ENCODE data around the gene ENTPD5.

The ENTPD5 gene

DNA sequence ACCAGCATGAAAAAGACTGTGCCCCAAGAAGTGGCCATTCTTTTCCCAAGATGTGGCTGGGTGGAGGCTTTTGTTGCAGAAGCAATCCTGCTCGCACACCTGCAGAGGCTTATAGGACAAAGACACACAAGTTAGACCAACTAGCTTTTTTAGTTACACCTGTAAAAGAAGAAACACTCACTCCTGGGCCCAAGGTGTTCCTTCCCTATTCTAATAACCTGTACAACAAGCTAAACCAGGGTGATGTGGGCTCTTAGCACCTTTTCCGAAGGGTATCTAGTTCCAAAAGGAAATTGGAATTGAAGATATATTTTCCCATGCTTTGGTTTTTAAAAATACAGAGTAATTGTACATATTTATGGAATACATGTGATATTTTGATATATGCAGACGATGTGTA lies 31.0 kb downstream of the ENTPD5 start:
- H3K27ac ChIP-seq: peak overlapping the region; percentile 75
- TF ChIP-seq ZFX (IDR thresholded peaks at IDR 0.05): no peak
- TF ChIP-seq, protein P1, sequence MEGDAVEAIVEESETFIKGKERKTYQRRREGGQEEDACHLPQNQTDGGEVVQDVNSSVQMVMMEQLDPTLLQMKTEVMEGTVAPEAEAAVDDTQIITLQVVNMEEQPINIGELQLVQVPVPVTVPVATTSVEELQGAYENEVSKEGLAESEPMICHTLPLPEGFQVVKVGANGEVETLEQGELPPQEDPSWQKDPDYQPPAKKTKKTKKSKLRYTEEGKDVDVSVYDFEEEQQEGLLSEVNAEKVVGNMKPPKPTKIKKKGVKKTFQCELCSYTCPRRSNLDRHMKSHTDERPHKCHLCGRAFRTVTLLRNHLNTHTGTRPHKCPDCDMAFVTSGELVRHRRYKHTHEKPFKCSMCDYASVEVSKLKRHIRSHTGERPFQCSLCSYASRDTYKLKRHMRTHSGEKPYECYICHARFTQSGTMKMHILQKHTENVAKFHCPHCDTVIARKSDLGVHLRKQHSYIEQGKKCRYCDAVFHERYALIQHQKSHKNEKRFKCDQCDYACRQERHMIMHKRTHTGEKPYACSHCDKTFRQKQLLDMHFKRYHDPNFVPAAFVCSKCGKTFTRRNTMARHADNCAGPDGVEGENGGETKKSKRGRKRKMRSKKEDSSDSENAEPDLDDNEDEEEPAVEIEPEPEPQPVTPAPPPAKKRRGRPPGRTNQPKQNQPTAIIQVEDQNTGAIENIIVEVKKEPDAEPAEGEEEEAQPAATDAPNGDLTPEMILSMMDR (conservative IDR thresholded peaks at IDR 0.05): no peak

DNA sequence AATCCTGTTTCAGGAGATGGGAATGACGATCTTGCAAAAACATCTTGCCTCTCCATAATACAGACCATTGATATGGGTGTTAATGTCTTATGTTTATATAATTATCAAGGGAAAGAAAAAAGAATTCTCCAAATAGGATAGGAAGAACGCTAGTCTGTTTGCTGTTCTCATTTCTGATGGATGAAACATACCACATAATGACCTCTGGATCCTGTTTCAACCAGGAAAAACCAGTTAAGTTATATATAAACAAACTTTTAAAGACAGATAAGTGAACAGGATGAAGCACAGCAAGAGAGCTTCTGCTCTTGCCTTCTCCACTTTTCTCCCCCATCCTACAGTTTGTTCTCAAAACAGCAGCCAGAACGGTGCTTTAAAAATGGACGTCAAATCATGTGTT lies 41.2 kb downstream of the ENTPD5 start:
- peak overlapping the region; percentile 71 for H3K27ac ChIP-seq
- no peak for TF ChIP-seq ZFX (IDR thresholded peaks at IDR 0.05)
- TF ChIP-seq, protein P1 (conservative IDR thresholded peaks at IDR 0.05): no peak

DNA sequence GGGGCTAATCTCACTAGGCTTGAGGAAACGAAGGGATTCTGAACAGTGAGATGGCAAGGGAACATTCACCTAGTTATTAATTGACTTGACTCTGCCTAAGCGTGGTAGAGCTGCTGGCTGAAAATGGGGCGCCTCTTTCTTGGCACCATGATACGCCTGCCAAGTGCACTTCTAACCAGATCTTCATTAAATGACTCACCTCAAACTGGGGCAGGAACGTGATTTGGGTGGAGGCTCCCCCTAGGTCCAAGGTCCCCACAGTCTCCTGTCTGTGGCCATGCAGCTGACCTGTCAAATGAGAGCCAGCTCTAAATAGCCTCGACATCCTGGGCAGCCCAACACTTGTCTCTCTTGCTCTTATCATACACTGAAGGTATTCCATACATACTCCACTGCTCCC lies 43.0 kb downstream of the ENTPD5 start:
- TF ChIP-seq, protein P1 (conservative IDR thresholded peaks at IDR 0.05): no peak
- TF ChIP-seq ZFX (IDR thresholded peaks at IDR 0.05): no peak
- H3K27ac ChIP-seq: peak overlapping the region; percentile 71

DNA sequence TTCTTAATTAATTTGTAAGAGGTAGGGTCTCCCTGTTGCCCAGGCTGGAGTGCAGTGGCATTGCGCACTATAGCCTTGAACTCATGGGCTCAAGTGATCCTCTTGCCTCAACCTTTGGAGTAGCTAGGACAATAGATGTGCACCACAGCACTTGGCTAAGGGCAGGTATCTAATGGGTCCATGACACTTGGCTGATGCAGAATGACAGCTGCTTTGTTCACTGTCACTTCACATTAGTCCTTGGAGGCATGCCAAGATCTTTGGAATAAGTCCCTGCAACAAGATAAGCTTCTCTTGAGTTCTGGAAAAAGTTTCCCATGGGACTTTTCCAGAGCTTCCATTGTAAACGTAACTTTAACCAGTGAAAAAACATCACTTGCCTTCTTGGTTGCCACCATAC lies 45.6 kb downstream of the ENTPD5 start:
- TF ChIP-seq, protein P1 (conservative IDR thresholded peaks at IDR 0.05): no peak
- TF ChIP-seq ZFX (IDR thresholded peaks at IDR 0.05): no peak
- no peak overlapping the region for H3K27ac ChIP-seq

DNA sequence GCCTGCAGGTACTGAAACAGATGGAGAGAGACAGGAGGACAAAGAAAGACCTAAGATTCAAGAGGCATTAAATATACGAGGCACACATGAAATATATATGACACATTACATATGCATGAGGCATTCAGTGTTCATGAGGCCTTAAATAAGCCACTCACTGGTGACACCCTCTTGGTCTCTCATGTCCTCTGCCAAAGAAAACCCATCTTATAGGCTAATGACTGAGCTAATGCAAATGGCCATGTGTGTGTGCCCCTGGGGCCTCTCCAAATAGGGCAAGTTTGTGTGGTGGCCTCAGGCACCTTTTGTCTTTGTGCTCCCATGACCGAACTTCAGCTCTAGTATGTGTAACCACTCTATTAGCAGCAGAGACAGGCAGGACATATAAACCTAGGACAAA lies 50.2 kb downstream of the ENTPD5 start:
- H3K27ac ChIP-seq: no peak overlapping the region
- TF ChIP-seq, protein P1 (conservative IDR thresholded peaks at IDR 0.05): no peak
- no peak for TF ChIP-seq ZFX (IDR thresholded peaks at IDR 0.05)

DNA sequence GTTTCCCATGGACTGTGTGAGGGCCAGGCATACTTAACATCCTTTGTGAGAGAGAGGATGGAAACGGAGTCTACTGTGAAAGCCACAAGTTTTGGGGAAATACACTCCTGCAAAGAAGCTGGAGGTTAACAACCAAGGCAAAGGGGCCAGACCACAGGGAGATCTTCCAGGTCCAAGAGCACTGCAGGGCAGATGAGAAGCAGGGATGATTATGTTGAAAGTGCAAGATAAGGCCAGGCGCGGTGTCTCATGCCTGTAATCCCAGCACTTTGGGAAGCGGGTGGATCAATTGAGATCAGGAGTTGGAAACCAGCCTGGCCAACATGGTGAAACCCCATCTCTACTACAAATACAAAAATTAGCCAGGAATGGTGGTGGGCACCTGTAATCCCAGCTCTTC lies 53.9 kb downstream of the ENTPD5 start:
- no peak for TF ChIP-seq ZFX (IDR thresholded peaks at IDR 0.05)
- TF ChIP-seq, protein P1 (conservative IDR thresholded peaks at IDR 0.05): no peak
- H3K27ac ChIP-seq: no peak overlapping the region

DNA sequence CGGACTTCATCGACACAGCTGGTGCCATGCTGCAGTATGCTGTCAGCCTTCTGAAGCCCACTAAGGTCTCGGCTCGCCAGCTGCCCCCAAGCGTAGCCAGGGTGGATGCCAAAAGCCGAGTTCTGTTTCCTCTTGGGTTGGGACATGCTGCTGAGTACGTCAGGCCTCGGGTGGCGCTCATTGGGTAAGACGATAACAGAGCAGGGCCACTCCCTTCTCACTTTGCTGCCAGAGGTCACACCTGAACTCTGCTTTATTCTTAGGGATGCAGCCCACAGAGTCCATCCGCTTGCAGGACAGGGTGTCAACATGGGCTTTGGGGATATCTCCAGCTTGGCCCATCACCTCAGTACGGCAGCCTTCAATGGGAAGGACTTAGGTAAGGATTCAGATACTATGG lies 57.9 kb downstream of the ENTPD5 start:
- TF ChIP-seq, protein P1 (conservative IDR thresholded peaks at IDR 0.05): no peak

More for the DNA sequence above, 57.9 kb downstream of the ENTPD5 start:
- no peak overlapping the region for H3K27ac ChIP-seq
